ENCODE measurements around the gene CHL1.
"Not testable (repeated sequence)": the region's sequence is repeated elsewhere in the genome, so short reads cannot be mapped to it uniquely, and the experiment has no call there.

The CHL1 gene

DNA sequence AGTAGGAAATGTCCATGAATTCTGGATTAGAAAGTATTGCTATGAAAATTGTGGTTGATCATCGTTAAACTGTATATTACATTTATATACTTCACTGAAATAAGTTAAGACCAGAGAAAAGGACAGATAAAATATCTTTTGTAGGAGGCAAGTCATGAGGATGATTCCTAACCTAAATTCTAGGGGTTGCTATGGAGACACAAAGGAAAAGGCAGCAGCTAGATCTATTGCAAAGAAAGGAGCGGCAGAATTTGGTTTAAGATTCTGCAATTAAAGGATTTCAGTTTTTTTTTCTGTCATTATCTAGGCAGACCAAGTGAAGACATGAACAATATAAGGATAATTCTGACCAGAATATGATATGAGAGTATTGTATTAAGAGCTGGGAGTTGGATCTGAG lies 136.1 kb downstream of the CHL1 start:
- DNase-seq (ENCODE audit: low read depth) = no peak

GRCh38 chr3:335240-335639 lies 138.7 kb downstream of the CHL1 start:
- DNase-seq (ENCODE audit: low read depth) = no peak

- no peak for DNase-seq (ENCODE audit: low read depth)
Observed at GRCh38 chr3:339351-339750, 142.8 kb downstream of the CHL1 start.

GRCh38 chr3:341998-342397 lies 145.4 kb downstream of the CHL1 start:
- DNase-seq (ENCODE audit: low read depth) = no peak

DNA sequence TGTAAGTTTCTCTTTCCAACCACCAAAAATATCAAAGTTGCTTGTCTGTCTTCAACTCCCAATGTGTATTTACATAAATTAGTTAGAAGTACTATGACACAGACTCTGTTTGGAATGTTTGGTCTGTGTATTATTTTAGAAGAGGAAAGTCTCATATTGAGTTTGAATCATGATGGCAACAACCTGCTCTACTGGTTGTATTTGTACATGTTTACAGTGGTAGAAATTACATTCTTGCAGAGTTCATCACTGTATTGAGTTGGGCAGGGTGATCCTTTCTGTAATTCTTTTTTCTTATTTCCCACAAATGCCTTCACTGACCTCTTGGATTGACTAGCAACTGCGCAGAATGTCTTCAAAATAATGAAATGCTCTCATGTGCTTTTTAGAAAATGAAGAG lies 149.6 kb downstream of the CHL1 start:
- no peak for DNase-seq (ENCODE audit: low read depth)

DNA sequence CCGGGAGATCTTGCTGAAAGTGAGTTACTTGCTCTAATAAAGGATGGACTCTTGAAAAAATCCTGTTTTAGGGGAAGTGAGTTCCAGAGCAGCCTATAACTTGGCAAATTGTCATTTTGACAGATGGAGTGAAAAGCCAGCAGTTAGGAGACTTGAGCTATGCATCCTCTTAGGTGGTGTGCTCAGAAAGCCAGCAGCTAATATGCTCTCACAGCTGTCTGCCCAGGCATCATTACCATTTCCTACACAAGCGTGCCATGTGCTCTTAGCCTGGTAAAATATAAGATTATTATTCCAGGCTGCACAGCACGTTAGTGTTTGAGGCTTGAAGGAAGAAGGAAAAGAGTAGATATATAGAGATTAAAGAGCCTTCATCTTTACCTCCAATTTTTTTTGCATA lies 151.0 kb downstream of the CHL1 start:
- no peak for DNase-seq (ENCODE audit: low read depth)

DNA sequence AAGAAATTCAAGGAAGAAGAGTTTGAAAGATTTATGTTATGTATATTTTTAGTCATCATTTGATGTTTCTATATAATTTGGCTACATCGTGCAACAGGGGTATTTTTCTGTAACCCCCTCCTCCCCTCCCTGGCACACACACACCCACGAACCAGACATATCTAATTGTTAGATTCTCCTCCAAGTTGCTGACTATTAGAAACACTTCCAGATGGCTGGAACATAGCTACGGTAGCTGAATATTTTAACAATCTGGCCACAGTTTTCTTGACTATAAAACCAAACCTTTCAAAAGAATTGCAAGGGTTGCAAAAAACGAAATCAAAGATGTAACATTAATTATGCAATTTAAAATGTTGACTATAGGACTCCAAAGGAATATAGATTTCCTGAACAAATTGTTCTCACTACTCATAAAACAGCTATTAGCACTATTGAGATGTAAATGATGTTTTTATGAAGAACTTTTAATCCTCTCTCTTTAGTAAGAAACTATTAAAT lies 154.4 kb downstream of the CHL1 start:
- DNase-seq (ENCODE audit: low read depth) = no peak

DNA sequence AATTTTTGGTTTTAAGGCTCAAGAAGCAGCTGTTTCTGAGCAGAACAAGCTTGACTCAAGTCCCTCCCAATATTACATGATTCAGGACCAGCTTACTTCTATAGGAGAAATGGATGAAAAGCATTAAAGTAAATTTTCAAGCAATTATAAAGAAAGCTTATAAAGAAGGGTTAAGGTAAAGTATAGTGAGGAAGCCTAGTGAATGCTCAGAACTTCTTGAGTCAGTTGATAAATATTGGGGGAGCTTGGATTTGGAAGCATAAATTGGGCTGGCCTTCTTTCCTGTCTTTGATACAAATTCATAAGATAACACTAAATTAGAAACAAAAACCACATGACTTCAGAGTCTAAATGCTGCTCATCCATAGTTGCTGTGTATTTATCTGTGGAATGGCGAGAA lies 156.0 kb downstream of the CHL1 start:
- DNase-seq (ENCODE audit: low read depth) = no peak

DNA sequence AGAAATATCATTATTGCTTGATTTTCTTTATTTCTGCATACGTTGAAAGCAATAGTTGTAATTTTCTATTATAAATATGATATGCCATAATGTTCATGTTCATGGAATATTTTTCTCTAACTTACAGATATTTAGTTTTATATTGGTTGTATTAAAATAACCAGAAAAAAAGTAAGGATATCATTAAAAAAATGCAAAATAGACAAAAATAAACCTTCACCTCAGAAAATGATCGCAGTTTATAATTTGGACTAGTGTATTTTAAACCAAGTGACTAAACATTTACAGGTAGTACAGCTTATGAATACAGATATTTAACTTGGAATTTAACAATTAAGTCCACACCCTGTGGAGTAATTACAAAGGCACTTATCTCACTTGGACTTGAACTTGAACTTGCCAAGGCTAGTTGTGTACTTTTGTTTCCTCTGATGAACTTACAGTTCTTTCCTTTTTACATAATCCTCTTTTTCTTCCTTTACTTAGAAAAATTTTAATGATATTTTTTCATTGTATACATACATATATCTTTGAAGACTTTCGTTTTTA lies 156.7 kb downstream of the CHL1 start:
- no peak for DNase-seq (ENCODE audit: low read depth)

- peak; percentile 20 for DNase-seq (ENCODE audit: low read depth)
Observed at GRCh38 chr3:354432-354831, 157.9 kb downstream of the CHL1 start.

DNA sequence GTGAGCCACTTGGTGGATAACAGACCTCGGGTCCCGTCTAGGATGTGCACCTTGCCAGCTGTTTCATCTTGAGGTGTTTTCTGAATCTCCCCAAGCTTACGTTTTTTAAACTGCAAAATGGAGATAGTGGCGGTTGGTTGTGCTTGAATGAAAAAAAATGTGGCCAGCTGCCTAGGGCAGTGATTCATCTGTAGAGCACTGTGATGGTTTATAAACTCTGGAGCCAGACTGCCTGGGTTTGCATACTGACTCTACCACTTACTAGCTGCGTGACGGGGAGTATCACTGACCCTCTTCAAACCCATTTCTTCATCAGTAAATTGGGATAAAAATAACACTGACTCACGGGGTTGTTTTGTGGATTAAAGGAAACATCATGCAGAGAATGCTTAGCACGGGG lies 159.1 kb downstream of the CHL1 start:
- no peak for DNase-seq (ENCODE audit: low read depth)

- no peak for DNase-seq (ENCODE audit: low read depth)
Observed at GRCh38 chr3:356952-357351, 160.4 kb downstream of the CHL1 start.

DNA sequence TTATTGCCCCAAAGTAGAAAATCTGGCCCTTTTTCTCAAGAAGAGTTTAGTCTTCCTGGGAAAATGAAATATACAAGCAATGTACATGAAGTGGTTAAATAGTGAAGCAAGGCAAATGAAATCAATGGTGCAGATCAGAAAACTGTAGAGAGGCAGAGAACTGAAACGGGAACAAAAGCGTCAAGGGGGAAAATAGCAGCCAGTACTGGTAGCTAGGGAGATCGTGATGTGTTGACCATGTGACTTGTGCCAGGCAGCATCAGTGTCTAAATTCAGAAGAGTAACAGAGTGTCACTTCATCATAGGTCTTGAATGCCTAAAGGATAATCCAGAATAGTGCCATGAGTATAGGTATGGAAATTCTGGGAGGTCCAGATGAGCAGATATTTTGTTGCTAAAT lies 163.1 kb downstream of the CHL1 start:
- no peak for DNase-seq (ENCODE audit: low read depth)

GRCh38 chr3:362681-363338 lies 166.2 kb downstream of the CHL1 start:
- DNase-seq (ENCODE audit: low read depth) = no peak

GRCh38 chr3:364287-364686 lies 167.7 kb downstream of the CHL1 start:
- DNase-seq (ENCODE audit: low read depth) = no peak

DNA sequence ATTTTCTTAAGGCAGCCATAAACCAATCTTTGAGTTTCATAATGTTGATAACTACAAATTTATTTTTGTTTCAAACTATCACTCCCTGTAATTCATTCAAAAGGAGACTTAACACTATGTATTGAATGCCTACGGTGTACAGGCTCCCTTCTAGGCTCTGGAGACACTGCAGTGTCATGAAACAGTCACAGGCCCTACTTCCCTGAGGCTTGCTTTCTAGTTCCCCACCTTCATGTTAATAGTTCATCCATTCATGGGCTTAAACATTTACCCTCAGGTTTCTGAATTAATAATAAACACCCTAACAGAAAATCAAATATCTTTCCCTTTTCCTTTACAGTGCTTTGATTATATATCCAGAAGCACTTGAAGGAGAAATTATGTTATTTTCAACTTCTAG lies 168.7 kb downstream of the CHL1 start:
- DNase-seq (ENCODE audit: low read depth) = no peak

DNA sequence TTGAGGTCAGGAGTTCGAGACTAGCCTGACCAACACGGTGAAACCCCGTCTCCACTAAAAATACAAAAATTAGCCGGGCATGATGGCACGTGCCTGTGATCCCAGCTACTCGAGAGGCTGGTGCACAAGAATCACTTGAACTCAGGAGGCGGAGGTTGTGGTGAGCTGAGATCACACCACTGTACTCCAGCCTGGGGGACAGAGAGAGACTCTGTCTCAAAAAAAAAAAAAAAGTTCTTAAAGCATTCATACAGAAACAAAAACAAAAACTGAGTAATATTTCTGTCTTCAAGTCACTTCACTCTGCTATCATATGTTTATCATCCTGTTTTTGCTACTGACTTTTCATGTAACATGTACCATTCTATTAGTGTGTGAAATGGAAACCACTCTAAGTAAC lies 169.7 kb downstream of the CHL1 start:
- DNase-seq (ENCODE audit: low read depth) = not testable (repeated sequence)

GRCh38 chr3:373193-373779 lies 176.7 kb downstream of the CHL1 start:
- DNase-seq (ENCODE audit: low read depth) = no peak

- DNase-seq (ENCODE audit: low read depth) = no peak
Observed at GRCh38 chr3:374459-374858, 177.9 kb downstream of the CHL1 start.

- DNase-seq (ENCODE audit: low read depth) = peak; percentile 20
Observed at GRCh38 chr3:377158-377561, 180.6 kb downstream of the CHL1 start.

DNA sequence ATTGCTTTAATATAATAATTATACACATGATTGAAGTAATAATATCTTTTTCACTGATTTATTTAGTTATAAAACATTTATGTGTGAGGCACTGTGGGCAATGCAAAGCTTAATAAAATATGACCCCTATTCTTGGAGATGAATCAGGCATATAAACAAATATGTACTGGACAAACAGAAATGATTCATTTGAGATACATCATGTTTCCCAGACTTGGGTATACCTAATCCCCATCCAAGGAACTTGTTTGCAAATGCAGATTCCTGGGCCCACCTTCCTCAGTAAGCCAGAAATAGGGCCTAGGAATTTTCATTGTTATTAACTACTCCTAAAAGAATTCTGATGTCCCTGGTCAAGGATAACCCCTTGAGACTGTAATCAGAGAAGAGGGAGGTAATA lies 184.2 kb downstream of the CHL1 start:
- no peak for DNase-seq (ENCODE audit: low read depth)

GRCh38 chr3:385151-385550 lies 188.6 kb downstream of the CHL1 start:
- DNase-seq (ENCODE audit: low read depth) = peak; percentile 70

DNA sequence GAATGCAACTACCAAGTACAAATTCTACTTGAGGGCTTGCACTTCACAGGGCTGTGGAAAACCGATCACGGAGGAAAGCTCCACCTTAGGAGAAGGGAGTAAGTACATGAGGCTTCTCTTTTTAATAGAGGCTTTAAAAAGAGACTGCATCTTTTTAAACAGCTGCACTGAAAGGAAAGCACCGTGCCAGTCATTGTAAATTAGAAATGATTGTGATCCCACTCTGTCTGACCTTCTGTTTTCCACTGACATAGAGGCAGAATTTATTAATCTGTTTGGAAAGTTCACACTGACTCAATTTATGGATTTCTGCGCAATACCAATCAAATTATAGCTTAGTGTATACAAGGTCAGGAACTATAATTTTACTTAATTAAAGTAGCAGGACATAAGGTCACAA lies 198.2 kb downstream of the CHL1 start:
- DNase-seq (ENCODE audit: low read depth) = no peak

GRCh38 chr3:396293-396692 lies 199.7 kb downstream of the CHL1 start:
- peak; percentile 1 for DNase-seq (ENCODE audit: low read depth)

Data from fibroblast of the conjunctiva (primary cell).